ENCODE data around the gene MAP4K4. TPM values are rescaled to one million over a fixed set of nuclear protein-coding genes. Genes with fewer than 3 reads are reported as not detected.
A peak's percentile ranks its signal among the peaks of the same experiment; 100 is the strongest.

Gene MAP4K4
- polyA plus RNA-seq, 1 donor (not counting 4 experiments of a cell fraction or from before 2014, with no cell fraction given): 84.1 TPM

GRCh38 chr2:101900375-101900774, 202.9 kb downstream of the MAP4K4 start:
- Histone ChIP-seq H3K27me3 (ENCODE audit: control insufficient read depth, extremely low read depth, insufficient read depth, low read length) (no peaks in the 10 kb centered on the region), H3K4me3 (ENCODE audit: control insufficient read depth in 2 of 3, extremely low read depth in 1 of 3, insufficient read depth in 2 of 3, low read depth in 1 of 3, low read length in 3 of 3) (peak overlapping the region in 2 of 3 experiments; percentile 0 to 30), H3K9ac (ENCODE audit: control insufficient read depth, extremely low read depth, insufficient read depth, low read length) (no peak overlapping the region), H2AFZ (ENCODE audit: control insufficient read depth, low read length) (no peak overlapping the region), H3K4me2 (ENCODE audit: control insufficient read depth, extremely low read depth, insufficient read depth, low read depth, low read length) (peak overlapping the region; percentile 57), H3K9me1 (ENCODE audit: control insufficient read depth, extremely low read depth, insufficient read depth, low read length) (no peaks in the 10 kb centered on the region), H3K27ac (ENCODE audit: control insufficient read depth, insufficient read depth, low read length) (peak overlapping the region; percentile 64), H4K20me1 (ENCODE audit: control insufficient read depth, extremely low read depth, insufficient read depth, low read length) (no peaks in the 10 kb centered on the region), H3K36me3 (ENCODE audit: control insufficient read depth in 2 of 2, extremely low read depth in 1 of 2, insufficient read depth in 2 of 2, low read length in 2 of 2) (peaks cover 3 to 6% of the 10 kb centered on the region in 2 experiments), H3K4me1 (ENCODE audit: control insufficient read depth, extremely low read depth, insufficient read depth, low read length) (peaks cover 26% of the 10 kb centered on the region), H3K9me3 (ENCODE audit: control insufficient read depth, low read depth, low read length) (no peaks in the 10 kb centered on the region), H3K79me2 (ENCODE audit: control insufficient read depth, insufficient read depth, low read length) (no peaks in the 10 kb centered on the region)
- dilution Hi-C loops (cut with MboI; ENCODE audit: extremely low pct_ligation_motif_present, low sequenced_read_pairs): no loop called here
- FAIRE-seq: peak; percentile 91
- no peak for TF ChIP-seq EZH2 (IDR thresholded peaks at IDR 0.05; ENCODE audit: low read length)
- TF ChIP-seq, protein P1, sequence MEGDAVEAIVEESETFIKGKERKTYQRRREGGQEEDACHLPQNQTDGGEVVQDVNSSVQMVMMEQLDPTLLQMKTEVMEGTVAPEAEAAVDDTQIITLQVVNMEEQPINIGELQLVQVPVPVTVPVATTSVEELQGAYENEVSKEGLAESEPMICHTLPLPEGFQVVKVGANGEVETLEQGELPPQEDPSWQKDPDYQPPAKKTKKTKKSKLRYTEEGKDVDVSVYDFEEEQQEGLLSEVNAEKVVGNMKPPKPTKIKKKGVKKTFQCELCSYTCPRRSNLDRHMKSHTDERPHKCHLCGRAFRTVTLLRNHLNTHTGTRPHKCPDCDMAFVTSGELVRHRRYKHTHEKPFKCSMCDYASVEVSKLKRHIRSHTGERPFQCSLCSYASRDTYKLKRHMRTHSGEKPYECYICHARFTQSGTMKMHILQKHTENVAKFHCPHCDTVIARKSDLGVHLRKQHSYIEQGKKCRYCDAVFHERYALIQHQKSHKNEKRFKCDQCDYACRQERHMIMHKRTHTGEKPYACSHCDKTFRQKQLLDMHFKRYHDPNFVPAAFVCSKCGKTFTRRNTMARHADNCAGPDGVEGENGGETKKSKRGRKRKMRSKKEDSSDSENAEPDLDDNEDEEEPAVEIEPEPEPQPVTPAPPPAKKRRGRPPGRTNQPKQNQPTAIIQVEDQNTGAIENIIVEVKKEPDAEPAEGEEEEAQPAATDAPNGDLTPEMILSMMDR (optimal IDR thresholded peaks at IDR 0.05 in 1 of 3, IDR thresholded peaks at IDR 0.05 in 1 of 3, conservative IDR thresholded peaks at IDR 0.05 in 1 of 3; ENCODE audit: extremely low read depth in 1 of 3, insufficient read depth in 2 of 3, low read length in 3 of 3): no peak
- DNase-seq (ENCODE audit: low read depth, low spot score): peak; percentile 62

GRCh38 chr2:101901241-101901640, 203.7 kb downstream of the MAP4K4 start:
- DNase-seq (ENCODE audit: low read depth, low spot score) (no peak), FAIRE-seq (no peak)
- dilution Hi-C loops (cut with MboI; ENCODE audit: extremely low pct_ligation_motif_present, low sequenced_read_pairs): no loop called here

More at GRCh38 chr2:101901241-101901640, 203.7 kb downstream of the MAP4K4 start:
- Histone ChIP-seq H4K20me1 (ENCODE audit: control insufficient read depth, extremely low read depth, insufficient read depth, low read length) (no peaks in the 10 kb centered on the region), H3K9ac (ENCODE audit: control insufficient read depth, extremely low read depth, insufficient read depth, low read length) (no peak overlapping the region), H3K4me3 (ENCODE audit: control insufficient read depth in 2 of 3, extremely low read depth in 1 of 3, insufficient read depth in 2 of 3, low read depth in 1 of 3, low read length in 3 of 3) (no peak overlapping the region), H3K36me3 (ENCODE audit: control insufficient read depth in 2 of 2, extremely low read depth in 1 of 2, insufficient read depth in 2 of 2, low read length in 2 of 2) (peaks cover 3% of the 10 kb centered on the region in 2 experiments), H3K27me3 (ENCODE audit: control insufficient read depth, extremely low read depth, insufficient read depth, low read length) (no peaks in the 10 kb centered on the region), H3K9me3 (ENCODE audit: control insufficient read depth, low read depth, low read length) (peaks cover 4% of the 10 kb centered on the region), H3K4me2 (ENCODE audit: control insufficient read depth, extremely low read depth, insufficient read depth, low read depth, low read length) (no peak overlapping the region), H3K27ac (ENCODE audit: control insufficient read depth, insufficient read depth, low read length) (peak overlapping the region; percentile 64), H3K4me1 (ENCODE audit: control insufficient read depth, extremely low read depth, insufficient read depth, low read length) (peaks cover 26% of the 10 kb centered on the region), H2AFZ (ENCODE audit: control insufficient read depth, low read length) (no peak overlapping the region), H3K9me1 (ENCODE audit: control insufficient read depth, extremely low read depth, insufficient read depth, low read length) (no peaks in the 10 kb centered on the region), H3K79me2 (ENCODE audit: control insufficient read depth, insufficient read depth, low read length) (no peaks in the 10 kb centered on the region)
- TF ChIP-seq, protein P1 (optimal IDR thresholded peaks at IDR 0.05 in 1 of 3, IDR thresholded peaks at IDR 0.05 in 1 of 3, conservative IDR thresholded peaks at IDR 0.05 in 1 of 3; ENCODE audit: extremely low read depth in 1 of 3, insufficient read depth in 2 of 3, low read length in 3 of 3): no peak
- no peak for TF ChIP-seq EZH2 (IDR thresholded peaks at IDR 0.05; ENCODE audit: low read length)
